BLaER1 (cell line): ENCODE data around the gene FGF10.

Experiments used
- H3K27ac ChIP-seq: shearing (Covaris generic); formaldehyde crosslinking; 2 replicates; pipeline ENCODE4 v1.8.1; 2022
- H3K27me3 ChIP-seq: shearing (Covaris generic); formaldehyde crosslinking; 2 replicates; pipeline ENCODE4 v1.8.1; 2022
- H3K36me3 ChIP-seq: shearing (Covaris generic); formaldehyde crosslinking; 2 replicates; pipeline ENCODE4 v1.8.1; 2022
- H3K4me1 ChIP-seq: shearing (Covaris generic); formaldehyde crosslinking; 2 replicates; pipeline ENCODE4 v1.8.1; 2022
- H3K4me2 ChIP-seq: shearing (Covaris generic); formaldehyde crosslinking; 2 replicates; pipeline ENCODE4 v1.8.1; 2022
- H3K4me3 ChIP-seq: shearing (Covaris generic); formaldehyde crosslinking; 2 replicates; pipeline ENCODE4 v1.8.1; 2022
- H3K9ac ChIP-seq: shearing (Covaris generic); formaldehyde crosslinking; 2 replicates; pipeline ENCODE4 v1.8.1; 2022
- H3K9me3 ChIP-seq: shearing (Covaris generic); formaldehyde crosslinking; 2 replicates; pipeline ENCODE4 v1.8.1; 2022
- H4K20me1 ChIP-seq: shearing (Covaris generic); formaldehyde crosslinking; 2 replicates; pipeline ENCODE4 v1.8.1; 2022
- Cebpa-rat ChIP-seq: shearing (Covaris generic); IDR thresholded peaks from 2 replicates; pipeline ENCODE4 v1.8.1; 2022

Gene FGF10

DNA sequence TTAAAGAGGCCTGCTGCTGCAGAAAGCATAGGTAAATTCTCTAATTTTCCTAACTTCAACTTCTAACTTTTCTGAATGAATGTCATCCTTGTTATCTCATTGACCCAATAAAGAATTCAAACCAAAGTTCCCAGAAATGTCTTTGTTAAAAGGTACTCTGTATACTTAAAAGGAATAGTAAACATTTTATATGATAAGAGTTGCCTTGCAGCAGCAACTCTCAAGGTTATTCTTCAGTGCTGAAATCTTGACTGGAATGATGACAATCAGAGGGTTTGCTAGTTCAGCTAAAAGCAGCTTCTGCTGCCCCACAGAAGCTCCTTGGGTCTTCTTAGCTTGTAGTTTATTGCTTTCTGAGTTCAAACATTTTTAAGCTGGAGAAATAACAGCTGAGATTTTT lies 28.3 kb downstream of the FGF10 start:
- no peaks in the 10 kb centered on the region for H4K20me1 ChIP-seq
- no peaks in the 10 kb centered on the region for H3K9me3 ChIP-seq
- H3K27me3 ChIP-seq: no peaks in the 10 kb centered on the region
- no peak overlapping the region for H3K4me3 ChIP-seq
- H3K36me3 ChIP-seq: no peaks in the 10 kb centered on the region
- no peak for TF ChIP-seq Cebpa-rat
- H3K9ac ChIP-seq: no peak overlapping the region
- H3K4me1 ChIP-seq: no peaks in the 10 kb centered on the region
- H3K27ac ChIP-seq: no peak overlapping the region
- no peak overlapping the region for H3K4me2 ChIP-seq

GRCh38 chr5:44358421-44358820 lies 30.8 kb downstream of the FGF10 start:
- H3K9ac ChIP-seq: no peak overlapping the region
- no peaks in the 10 kb centered on the region for H3K36me3 ChIP-seq
- TF ChIP-seq Cebpa-rat: no peak
- H3K4me1 ChIP-seq: no peaks in the 10 kb centered on the region
- H3K4me2 ChIP-seq: no peak overlapping the region
- H3K9me3 ChIP-seq: no peaks in the 10 kb centered on the region
- no peaks in the 10 kb centered on the region for H4K20me1 ChIP-seq
- H3K27me3 ChIP-seq: no peaks in the 10 kb centered on the region
- no peak overlapping the region for H3K4me3 ChIP-seq
- no peak overlapping the region for H3K27ac ChIP-seq

GRCh38 chr5:44356231-44356630 lies 33.0 kb downstream of the FGF10 start:
- no peak for TF ChIP-seq Cebpa-rat
- no peaks in the 10 kb centered on the region for H3K27me3 ChIP-seq

DNA sequence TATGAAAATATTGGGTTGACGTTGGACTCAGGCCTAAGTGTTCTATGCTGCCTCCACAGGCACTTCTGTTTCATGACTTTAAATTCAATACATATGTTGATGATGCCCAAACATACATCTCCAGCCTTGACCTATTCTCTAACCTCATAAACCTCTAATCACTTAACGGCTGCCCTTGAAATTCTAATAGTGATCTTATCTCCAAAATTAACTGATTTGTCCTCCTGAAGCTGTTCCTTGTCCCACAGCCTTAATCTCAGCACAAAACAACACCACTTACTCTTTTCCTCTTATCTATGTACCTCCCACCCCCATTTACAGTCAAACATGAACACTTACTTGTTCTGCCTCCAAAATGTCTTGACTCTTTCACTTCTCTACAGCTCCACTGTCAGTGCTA lies 43.3 kb downstream of the FGF10 start:
- Histone ChIP-seq H3K27me3 (no peaks in the 10 kb centered on the region), H3K27ac (no peak overlapping the region), H3K4me2 (no peak overlapping the region), H4K20me1 (no peaks in the 10 kb centered on the region), H3K36me3 (no peaks in the 10 kb centered on the region), H3K4me3 (no peak overlapping the region), H3K9me3 (no peaks in the 10 kb centered on the region), H3K4me1 (no peaks in the 10 kb centered on the region), H3K9ac (no peak overlapping the region)
- no peak for TF ChIP-seq Cebpa-rat

More at GRCh38 chr5:44356231-44356630, 33.0 kb downstream of the FGF10 start:
- Histone ChIP-seq H3K4me3 (no peak overlapping the region), H3K4me1 (no peaks in the 10 kb centered on the region), H3K9ac (no peak overlapping the region), H3K9me3 (no peaks in the 10 kb centered on the region), H4K20me1 (no peaks in the 10 kb centered on the region), H3K27ac (no peak overlapping the region), H3K4me2 (no peak overlapping the region), H3K36me3 (no peaks in the 10 kb centered on the region)

GRCh38 chr5:44336708-44337107 lies 52.5 kb downstream of the FGF10 start:
- Histone ChIP-seq H3K4me3 (no peak overlapping the region), H3K27ac (no peak overlapping the region), H4K20me1 (no peaks in the 10 kb centered on the region), H3K36me3 (no peaks in the 10 kb centered on the region), H3K27me3 (no peaks in the 10 kb centered on the region), H3K9me3 (no peaks in the 10 kb centered on the region), H3K4me1 (no peaks in the 10 kb centered on the region), H3K9ac (no peak overlapping the region), H3K4me2 (no peak overlapping the region)
- no peak for TF ChIP-seq Cebpa-rat

- no peak for TF ChIP-seq Cebpa-rat
- no peaks in the 10 kb centered on the region for H3K36me3 ChIP-seq
- H3K4me2 ChIP-seq: no peak overlapping the region
- no peak overlapping the region for H3K27ac ChIP-seq
- no peak overlapping the region for H3K9ac ChIP-seq
- H3K4me1 ChIP-seq: no peaks in the 10 kb centered on the region
- H3K4me3 ChIP-seq: no peak overlapping the region
- H4K20me1 ChIP-seq: no peaks in the 10 kb centered on the region
- no peaks in the 10 kb centered on the region for H3K9me3 ChIP-seq
- no peaks in the 10 kb centered on the region for H3K27me3 ChIP-seq
Measured at GRCh38 chr5:44334622-44335021, 54.6 kb downstream of the FGF10 start.

- Histone ChIP-seq H3K27me3 (no peaks in the 10 kb centered on the region), H3K4me2 (no peak overlapping the region), H3K4me3 (no peak overlapping the region), H3K36me3 (no peaks in the 10 kb centered on the region), H3K4me1 (no peaks in the 10 kb centered on the region), H3K9ac (no peak overlapping the region), H4K20me1 (no peaks in the 10 kb centered on the region), H3K9me3 (no peaks in the 10 kb centered on the region), H3K27ac (no peak overlapping the region)
- no peak for TF ChIP-seq Cebpa-rat
Measured at GRCh38 chr5:44332285-44332971, 56.8 kb downstream of the FGF10 start.

DNA sequence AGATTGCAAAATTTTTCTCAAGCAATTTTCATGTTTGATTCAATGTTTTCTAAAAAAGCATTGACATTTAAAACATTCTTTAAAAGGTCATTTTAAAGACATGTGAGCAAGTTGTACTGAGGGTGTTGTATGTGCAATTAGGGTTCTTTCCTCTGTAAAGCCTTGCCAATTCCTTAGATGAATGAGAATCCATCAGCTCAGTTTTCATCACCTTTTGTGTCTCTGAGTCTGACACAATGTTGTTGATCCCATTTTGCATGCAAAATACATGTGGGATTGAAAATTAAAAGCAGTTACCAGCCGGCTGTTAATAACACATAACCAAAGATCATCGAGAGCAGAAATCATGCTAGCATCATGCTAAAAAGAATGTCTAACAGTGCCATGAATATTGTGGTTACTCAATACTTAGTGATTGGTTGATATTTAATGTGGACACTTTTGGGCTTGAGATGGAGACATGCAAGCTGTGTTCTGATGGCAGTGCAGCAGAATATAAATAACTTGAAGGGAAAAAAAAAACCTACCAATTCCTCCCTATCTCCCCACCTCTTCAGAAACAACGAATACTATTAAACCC lies 57.7 kb downstream of the FGF10 start:
- no peaks in the 10 kb centered on the region for H4K20me1 ChIP-seq
- H3K4me3 ChIP-seq: no peak overlapping the region
- H3K9ac ChIP-seq: no peak overlapping the region
- H3K27me3 ChIP-seq: no peaks in the 10 kb centered on the region
- H3K27ac ChIP-seq: no peak overlapping the region
- no peaks in the 10 kb centered on the region for H3K36me3 ChIP-seq
- no peak overlapping the region for H3K4me2 ChIP-seq
- no peak for TF ChIP-seq Cebpa-rat
- no peaks in the 10 kb centered on the region for H3K9me3 ChIP-seq
- no peaks in the 10 kb centered on the region for H3K4me1 ChIP-seq

GRCh38 chr5:44329716-44330115 lies 59.5 kb downstream of the FGF10 start:
- Histone ChIP-seq H3K4me3 (no peak overlapping the region), H3K36me3 (no peaks in the 10 kb centered on the region), H4K20me1 (no peaks in the 10 kb centered on the region), H3K4me1 (no peaks in the 10 kb centered on the region), H3K27ac (no peak overlapping the region), H3K9ac (no peak overlapping the region), H3K4me2 (no peak overlapping the region), H3K9me3 (no peaks in the 10 kb centered on the region), H3K27me3 (no peaks in the 10 kb centered on the region)
- no peak for TF ChIP-seq Cebpa-rat

- no peaks in the 10 kb centered on the region for H3K4me1 ChIP-seq
- H3K9me3 ChIP-seq: no peaks in the 10 kb centered on the region
Measured at GRCh38 chr5:44321144-44321725, 68.0 kb downstream of the FGF10 start.

More at GRCh38 chr5:44321144-44321725, 68.0 kb downstream of the FGF10 start:
- no peaks in the 10 kb centered on the region for H3K36me3 ChIP-seq
- H3K4me2 ChIP-seq: no peak overlapping the region
- H3K27ac ChIP-seq: no peak overlapping the region
- no peaks in the 10 kb centered on the region for H4K20me1 ChIP-seq
- H3K27me3 ChIP-seq: no peaks in the 10 kb centered on the region
- no peak overlapping the region for H3K4me3 ChIP-seq
- no peak overlapping the region for H3K9ac ChIP-seq
- no peak for TF ChIP-seq Cebpa-rat
